Measurements from ENCODE around the gene SYNJ1.
"Not testable (repeated sequence)": the region's sequence is repeated elsewhere in the genome, so short reads cannot be mapped to it uniquely, and the experiment has no call there.

SYNJ1 gene, protein sequence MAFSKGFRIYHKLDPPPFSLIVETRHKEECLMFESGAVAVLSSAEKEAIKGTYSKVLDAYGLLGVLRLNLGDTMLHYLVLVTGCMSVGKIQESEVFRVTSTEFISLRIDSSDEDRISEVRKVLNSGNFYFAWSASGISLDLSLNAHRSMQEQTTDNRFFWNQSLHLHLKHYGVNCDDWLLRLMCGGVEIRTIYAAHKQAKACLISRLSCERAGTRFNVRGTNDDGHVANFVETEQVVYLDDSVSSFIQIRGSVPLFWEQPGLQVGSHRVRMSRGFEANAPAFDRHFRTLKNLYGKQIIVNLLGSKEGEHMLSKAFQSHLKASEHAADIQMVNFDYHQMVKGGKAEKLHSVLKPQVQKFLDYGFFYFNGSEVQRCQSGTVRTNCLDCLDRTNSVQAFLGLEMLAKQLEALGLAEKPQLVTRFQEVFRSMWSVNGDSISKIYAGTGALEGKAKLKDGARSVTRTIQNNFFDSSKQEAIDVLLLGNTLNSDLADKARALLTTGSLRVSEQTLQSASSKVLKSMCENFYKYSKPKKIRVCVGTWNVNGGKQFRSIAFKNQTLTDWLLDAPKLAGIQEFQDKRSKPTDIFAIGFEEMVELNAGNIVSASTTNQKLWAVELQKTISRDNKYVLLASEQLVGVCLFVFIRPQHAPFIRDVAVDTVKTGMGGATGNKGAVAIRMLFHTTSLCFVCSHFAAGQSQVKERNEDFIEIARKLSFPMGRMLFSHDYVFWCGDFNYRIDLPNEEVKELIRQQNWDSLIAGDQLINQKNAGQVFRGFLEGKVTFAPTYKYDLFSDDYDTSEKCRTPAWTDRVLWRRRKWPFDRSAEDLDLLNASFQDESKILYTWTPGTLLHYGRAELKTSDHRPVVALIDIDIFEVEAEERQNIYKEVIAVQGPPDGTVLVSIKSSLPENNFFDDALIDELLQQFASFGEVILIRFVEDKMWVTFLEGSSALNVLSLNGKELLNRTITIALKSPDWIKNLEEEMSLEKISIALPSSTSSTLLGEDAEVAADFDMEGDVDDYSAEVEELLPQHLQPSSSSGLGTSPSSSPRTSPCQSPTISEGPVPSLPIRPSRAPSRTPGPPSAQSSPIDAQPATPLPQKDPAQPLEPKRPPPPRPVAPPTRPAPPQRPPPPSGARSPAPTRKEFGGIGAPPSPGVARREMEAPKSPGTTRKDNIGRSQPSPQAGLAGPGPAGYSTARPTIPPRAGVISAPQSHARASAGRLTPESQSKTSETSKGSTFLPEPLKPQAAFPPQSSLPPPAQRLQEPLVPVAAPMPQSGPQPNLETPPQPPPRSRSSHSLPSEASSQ (N-terminal part only)

DNA sequence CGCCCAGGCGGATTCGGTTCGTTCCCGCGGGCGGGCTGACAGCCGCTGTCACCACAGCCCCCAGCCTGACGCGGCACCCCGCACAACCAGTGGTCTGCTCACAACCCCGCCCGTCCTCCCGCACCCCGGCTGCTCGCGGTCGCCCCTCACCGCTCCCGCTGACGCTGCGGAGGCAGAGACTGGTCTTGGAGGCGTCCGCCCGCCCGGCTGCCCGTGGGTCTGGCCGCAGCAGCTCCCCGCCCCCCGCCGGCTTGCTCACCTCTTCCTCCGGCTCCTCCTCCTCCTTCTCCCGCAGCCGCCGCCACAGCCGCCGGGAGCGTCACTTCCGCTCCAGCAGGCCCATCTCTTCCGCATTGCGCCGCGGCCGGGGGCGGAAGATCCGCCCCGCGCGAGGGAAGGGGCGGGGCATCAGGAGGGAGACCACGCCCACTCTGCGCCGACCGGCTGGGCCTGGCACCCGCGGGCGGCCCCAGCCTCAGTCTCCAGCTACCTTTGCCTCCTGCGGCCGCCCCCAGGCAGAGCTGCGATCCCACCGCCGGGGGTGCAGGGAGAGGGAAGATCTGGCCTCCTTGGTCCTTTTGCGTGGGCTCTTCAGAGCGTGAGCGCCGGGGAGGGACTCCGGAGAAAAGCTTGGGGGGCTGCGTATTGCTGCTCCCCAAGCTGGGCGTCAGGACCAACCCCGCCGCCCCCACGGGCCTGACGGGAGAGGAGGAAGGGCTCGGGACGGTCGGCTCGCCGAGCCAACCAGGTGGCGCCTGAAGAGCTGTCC is at the start of gene SYNJ1:
Gene SYNJ1, minus strand, starts transcription at position 327 of the 769 bp plus-strand sequence. CDS start 1,118 bp downstream, outside the sequence.
- peak; percentile 88 to 90 (median 88) for DNase-seq (ENCODE audit: low read depth in 3 of 3)

DNA sequence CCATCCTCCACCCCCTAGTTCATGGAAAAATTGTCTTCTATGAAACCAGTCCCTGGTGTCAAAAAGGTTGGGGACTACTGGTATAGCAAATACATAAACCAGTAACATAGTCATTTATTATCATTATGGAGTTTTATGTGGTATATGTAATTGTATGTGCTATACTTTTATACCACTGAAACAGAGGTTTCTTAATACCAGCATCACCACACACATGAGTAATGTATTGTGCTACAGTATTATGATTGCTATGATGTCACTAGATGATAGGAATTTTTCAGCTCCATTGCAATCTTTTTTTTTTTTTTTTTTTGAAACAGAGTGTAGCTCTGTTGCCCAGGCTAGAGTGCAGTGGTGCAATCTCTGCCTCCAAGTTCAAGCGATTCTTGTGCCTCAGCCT is 49.5 kb upstream of the SYNJ1 start:
- no peak for DNase-seq (ENCODE audit: low read depth in 3 of 3)

DNA sequence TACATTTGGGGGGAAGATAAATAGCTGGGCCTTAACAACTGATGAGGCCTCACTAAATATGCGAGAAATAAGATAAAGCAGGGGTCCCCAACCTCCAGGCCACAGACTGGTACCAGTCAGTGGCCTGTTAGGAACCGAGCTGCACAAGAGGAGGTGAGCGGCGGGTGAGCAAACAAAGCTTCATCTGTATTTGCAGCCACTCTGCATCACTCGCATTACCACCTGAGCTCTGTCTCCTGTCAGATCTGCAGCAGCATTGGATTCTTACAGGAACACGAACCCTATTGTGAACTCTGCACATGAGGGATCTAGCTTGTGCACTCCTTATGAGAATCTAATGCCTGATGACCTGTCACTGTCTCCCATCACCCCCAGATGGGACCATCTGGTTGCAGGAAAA is 48.9 kb upstream of the SYNJ1 start:
- no peak for DNase-seq (ENCODE audit: low read depth in 3 of 3)

DNA sequence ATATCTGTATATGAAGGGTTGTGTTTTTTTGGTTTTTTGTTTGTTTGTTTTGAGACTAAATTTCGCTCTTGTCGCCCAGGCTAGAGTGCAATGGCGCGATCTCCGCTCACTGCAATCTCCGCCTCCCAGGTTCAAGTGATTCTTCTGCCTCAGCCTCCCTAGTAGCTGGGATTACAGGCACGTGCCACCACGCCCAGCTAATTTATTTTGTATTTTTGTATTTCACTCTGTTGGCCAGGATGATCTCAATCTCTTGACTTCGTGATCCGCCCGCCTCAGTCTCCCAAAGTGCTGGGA is 45.2 kb upstream of the SYNJ1 start:
- DNase-seq (ENCODE audit: low read depth in 3 of 3): not testable (repeated sequence)

DNA sequence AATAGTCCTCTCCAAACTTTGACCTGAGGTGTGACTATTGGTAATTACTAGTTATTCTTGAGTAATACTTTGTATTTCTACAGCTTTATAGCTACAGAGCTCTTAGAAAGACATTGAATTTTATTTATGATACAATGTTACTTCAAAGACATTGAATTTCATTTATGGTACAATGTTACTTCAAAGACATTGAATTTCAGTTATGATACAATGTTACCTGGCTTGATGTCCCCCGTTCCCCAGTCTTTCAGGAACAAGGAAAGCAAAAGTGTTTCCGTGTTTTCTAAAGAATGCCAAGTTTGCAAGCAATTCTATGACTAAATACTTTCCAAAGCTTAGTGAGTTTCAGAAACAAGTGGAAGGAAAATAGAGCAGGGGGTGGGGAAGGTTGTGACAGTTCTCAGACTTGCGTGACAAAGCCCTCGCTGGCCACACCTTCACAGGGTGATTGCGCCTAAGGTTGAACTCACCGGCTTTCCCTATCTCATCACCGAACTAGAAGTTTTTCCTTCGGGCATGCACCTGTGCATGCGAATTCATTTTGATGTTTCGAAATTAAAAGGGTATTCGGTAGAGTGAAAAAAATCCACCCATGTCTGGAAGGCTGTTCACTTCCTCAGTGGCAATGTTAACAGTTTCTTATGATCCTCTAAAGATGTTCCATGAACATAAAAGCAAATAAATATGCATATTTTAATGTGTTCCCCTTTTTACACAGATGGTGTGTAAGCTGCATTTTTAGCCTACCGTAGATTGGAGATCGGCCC is 44.7 kb upstream of the SYNJ1 start:
- DNase-seq (ENCODE audit: low read depth in 3 of 3): peak; percentile 28 to 50 (median 47)

DNA sequence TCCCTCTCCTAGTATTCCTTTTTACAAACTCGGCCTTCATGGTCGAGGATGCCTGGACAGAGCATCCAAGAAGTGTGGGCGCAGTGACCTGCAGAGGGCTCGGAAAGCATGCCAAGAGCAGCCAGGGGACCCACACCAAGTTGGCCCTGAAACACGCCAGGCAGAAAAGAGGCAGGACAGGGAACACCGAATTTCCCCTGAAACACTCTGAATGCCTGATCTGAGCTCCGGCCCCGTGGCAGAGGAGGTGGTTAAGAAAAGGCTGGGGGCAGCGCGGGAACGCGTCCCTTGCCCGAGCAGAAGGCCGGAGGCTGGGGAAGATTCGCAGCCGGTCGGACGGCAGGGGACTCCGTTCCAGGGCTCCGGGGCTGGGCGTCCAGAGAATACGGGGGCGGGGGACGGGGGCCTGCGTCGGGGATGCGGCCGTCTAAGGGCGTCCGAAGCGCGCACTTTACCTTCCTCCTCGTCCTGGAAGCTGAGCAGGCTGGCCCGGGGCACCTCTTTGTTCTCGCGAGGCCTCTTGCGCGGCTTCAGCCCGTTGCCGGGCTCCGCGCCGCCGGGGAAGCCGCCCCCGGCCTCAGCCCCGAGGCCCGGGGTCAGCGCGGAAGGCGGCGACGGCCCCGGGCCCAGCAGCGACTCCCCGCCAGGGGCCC is 43.2 kb upstream of the SYNJ1 start:
- DNase-seq (ENCODE audit: low read depth in 3 of 3): peak in 2 of 3 experiments; percentile 5 to 6

DNA sequence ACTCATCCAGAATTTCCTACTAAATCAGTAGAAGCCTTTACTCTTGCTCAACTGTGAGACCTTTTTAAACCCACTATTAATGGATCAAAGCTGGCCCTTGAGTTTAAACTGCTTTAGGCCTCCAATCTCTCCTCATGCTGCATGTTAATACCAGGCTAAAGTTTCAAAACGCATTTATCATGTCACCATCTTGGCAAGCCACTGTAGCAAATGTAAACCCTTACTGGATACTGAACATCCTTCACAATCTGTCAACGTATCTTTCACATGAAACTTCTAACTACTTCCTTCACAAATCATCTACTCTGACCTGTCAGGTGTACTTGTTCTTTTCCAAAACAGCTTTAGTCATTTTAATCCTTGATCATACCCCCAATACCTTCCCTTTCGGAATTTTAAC is 40.7 kb upstream of the SYNJ1 start:
- no peak for DNase-seq (ENCODE audit: low read depth in 3 of 3)

DNA sequence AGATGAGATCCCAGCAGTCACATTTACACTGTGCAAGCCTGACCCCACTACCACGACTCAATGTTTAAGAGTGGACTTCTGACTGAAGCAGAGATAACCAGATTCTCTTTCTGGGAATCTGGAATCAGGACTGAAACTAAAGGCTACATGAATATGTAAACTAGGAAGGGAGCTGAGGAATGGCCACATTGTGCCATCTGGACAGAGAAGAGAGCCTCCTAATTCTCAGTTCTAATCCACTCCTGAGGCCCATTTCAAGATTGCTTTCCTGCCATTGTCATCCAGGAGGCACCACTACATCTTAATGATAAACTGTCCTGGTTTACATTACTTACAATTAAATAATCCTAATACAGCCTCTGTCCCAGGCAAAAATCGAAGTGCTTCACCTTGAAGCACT is 37.2 kb upstream of the SYNJ1 start:
- DNase-seq (ENCODE audit: low read depth in 3 of 3): no peak

DNA sequence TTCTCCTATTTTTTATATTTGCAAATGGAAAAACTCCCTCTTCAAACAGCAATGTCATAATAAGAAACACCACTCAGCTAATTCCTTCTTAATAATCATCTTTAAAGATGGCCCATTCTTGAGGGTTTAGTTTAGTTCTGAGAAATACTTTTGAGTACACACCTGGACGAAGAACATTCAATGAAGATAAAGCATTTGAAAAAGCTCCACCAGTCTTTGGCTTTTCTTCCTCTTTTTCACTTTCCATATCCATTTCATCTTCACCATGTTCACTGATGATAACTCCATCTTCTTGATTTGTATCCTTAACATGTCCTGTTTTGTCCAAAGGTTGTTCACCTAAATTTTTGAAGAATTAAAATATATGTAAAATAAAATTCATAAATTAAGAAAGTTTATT is 36.4 kb upstream of the SYNJ1 start:
- DNase-seq (ENCODE audit: low read depth in 3 of 3): no peak

DNA sequence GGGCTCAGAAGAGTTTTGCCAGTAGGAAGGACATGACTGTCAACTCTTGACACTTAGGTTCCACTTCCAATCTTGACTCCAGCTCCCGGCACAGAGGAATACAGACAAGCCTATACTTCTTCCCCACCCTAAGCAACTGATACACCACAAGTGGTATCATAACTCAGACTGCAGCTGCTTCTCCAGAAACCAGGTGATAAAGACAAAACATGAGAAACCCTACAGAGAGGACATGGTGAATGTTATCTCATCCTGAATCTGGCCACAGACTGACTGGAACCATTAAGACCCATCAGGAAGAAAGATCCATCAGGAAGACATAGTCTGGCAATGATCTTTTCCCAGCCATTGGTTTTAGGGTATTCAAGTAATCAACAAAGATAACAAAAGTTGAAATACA is 30.0 kb upstream of the SYNJ1 start:
- DNase-seq (ENCODE audit: low read depth in 3 of 3): no peak

DNA sequence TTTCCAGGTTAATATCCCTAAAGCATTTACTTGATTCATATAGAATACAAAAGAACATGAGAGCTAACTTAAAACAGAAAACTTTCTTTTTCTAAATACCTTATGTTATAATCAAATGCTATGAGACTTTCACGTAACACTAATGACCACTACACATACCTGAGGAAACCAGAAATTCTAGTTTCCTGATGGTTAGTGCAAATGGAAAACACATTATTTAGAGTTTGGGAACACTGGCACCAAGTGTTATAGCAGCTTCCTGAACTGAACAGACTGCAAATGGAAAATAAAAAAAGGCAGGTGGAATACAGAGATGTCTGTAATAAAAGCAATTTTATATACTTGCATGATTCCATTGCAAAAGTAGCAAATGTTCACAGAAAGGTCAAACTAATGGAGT is 28.3 kb upstream of the SYNJ1 start:
- DNase-seq (ENCODE audit: low read depth in 3 of 3): no peak

DNA sequence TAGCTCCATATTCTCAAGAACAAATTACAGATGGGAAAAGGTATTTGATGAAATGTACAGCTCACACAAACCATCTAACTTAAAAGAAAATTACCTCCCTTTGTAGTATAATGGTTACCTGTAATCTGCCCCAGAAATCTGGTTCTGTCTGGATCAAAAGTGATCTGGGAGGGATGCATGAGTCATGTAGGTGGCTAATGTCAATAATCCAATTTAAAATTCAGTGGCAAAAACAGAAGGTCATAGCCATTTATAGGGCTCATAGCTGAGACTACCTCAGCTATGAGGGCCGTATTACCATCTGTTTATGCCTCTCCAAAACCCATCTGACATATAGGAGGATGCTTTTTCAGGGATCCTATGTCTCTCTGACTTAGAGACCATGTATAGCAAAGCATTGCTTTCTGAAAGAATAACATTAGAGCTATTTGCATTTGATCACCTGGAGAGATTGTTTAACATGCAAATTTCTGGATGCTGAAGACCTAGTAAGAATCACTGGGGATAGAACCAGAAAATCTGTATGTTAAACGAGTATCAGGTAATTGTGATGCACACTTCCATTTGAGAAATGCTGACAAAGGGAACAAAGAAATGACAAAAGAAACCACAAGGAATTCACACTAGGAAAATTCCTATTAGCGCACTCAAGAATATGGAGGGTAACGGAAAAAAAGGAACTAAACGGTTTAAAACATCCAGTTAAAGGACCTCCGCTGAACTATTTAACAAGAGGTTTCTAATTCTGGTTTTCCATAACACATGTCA is 26.2 kb upstream of the SYNJ1 start:
- DNase-seq (ENCODE audit: low read depth in 3 of 3): no peak

DNA sequence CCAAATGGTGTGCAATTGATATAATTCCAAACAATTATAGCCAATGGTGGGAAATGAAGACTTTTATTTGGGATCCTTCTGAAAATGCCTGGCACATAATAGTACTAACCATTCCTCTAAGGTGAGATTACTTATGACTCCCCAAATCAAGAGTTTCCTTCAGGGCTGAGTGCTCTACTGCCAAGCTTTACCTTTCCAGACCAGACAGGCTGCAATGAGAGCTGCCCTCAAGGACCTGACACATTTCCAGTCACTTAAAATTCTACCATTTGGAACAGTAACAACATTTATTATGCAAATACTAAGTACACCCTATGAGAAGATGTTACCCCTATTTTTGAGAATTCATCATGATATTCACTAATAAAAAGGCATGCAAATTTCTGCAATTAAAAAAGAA is 22.6 kb upstream of the SYNJ1 start:
- DNase-seq (ENCODE audit: low read depth in 3 of 3): no peak

DNA sequence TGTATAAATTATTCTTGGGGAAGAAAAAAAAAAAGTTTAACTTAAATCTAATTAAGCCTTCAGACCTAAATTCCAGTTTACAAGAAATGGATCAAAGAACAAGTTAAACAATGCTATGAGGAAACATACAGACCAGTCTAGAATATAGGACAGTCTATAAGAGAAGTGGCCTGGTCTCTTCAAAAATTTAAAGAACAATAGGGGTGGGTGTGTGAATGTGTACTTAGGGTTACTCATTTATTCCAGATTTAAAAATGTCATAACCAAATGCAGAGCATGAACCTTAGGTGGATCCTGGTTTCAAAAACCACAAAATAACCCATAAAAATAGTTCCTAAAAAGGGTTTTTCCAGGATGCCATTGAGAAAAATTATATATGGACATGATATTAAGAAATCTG is 21.8 kb upstream of the SYNJ1 start:
- DNase-seq (ENCODE audit: low read depth in 3 of 3): no peak

DNA sequence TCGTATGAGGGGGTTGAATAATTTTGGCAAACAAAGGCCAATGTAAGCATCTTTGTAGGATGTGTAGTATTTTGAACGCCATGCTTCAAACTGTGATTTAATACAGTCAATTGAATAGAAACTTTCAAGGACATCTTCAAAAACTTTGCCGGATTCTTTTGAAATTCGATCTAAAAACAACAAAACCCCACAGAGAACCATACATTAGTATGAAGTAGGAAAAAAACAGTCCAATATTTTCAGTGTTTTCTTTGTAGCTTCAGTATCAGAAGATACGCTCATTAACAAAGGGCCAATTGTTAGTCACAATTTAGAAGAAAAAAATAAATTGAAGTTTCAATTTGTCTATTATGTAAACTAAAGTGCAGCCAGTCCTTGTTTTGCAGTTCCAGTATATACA is 20.7 kb upstream of the SYNJ1 start:
- DNase-seq (ENCODE audit: low read depth in 3 of 3): no peak

DNA sequence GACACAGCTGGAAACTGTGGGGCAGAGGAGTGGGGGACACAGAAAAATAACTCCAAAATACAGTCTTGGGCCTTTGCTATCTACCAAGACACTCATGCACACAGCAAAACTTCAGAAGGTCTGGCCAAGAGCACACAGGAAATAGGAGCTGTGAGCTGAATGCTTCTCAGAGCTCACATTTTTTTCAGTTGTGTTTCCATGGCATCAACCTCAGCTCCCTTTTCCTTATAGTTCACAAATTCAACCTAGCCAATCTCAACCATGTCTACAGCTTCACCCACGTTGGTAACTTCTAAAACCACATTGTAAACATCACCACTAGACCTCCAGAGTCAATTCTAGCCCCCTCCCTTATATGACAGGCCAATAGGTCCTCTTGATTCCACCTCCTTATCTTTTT is 19.6 kb upstream of the SYNJ1 start:
- no peak for DNase-seq (ENCODE audit: low read depth in 3 of 3)

DNA sequence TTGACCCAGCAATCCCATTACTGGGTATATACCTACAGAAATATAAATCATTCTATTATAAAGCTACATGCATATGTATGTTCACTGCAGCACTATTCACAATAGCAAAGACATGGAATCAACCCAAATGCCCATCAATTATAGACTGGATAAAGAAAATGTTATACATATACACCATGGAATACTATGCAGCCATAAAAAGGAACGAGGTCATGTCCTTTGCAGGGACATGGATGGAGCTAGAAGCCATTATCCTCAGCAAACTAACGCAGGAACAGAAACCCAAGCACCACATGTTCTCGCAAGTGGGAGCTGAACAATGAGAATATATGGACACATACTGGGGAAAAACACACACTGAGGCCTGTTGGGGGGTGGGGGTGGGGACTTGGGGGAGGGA is 18.9 kb upstream of the SYNJ1 start:
- not testable (repeated sequence) for DNase-seq (ENCODE audit: low read depth in 3 of 3)

DNA sequence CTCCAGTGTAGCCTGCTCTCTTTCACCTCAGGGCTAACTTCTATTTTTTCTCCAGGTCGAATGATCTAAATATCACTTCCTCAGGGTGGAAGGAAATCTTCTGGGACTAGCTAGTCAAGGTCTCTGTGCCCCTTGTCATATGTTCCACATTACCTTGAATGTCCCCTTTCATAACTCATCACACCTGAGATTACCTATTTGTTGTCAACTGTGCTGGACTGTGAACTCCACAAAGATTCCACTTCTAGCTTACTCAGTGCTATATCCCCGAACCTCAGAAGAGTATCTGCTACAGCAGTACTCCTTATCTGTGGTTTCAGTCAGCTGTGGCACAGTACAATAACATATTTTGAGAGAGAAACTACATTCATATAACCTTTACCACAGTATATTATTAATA is 14.6 kb upstream of the SYNJ1 start:
- no peak for DNase-seq (ENCODE audit: low read depth in 3 of 3)

DNA sequence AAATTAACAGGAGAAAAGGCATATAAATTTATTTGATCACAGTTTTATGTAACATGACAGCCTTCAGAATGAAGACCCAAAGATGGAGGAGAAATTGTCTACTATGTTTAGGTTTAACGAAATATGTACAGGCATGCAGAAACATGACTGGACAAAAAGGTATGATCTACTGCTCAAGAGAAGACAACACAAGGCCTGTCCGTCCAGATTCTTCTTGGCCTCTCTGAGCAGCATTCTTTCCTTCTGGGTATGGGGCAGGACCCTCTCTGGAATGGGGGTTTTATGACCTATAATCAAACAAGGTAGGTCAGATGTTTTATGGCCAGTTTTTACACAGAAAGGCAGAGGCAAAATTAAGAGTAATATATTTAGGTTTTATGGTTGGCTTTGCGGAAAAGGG is 13.5 kb upstream of the SYNJ1 start:
- no peak for DNase-seq (ENCODE audit: low read depth in 3 of 3)
